Stimulated activated CD4-positive, alpha-beta T cell treated with anti-CD3 and anti-CD28 coated beads, Interleukin-1b, Interleukin-23, amount 100 ng/mL, for 24 hours (primary cell): ENCODE measurements around the gene SIRT5.
A peak's percentile ranks its signal among the peaks of the same experiment; 100 is the strongest.

ENCODE experiments used
- DNase-seq, 4 experiments: peaks; one replicate each; pipeline ENCODE4 v3.0.0-alpha.2; 2020; ENCODE audit warnings: low read depth in 4 of 4, low spot score in 1 of 4

The SIRT5 gene

GRCh38 chr6:13574571-13575376 is at the start of gene SIRT5:
Gene SIRT5 (plus strand): TSS chr6:13574601. CDS start chr6:13584111, 9,510 bp downstream.
- peak; percentile 37 to 74 (median 56) for DNase-seq

DNA sequence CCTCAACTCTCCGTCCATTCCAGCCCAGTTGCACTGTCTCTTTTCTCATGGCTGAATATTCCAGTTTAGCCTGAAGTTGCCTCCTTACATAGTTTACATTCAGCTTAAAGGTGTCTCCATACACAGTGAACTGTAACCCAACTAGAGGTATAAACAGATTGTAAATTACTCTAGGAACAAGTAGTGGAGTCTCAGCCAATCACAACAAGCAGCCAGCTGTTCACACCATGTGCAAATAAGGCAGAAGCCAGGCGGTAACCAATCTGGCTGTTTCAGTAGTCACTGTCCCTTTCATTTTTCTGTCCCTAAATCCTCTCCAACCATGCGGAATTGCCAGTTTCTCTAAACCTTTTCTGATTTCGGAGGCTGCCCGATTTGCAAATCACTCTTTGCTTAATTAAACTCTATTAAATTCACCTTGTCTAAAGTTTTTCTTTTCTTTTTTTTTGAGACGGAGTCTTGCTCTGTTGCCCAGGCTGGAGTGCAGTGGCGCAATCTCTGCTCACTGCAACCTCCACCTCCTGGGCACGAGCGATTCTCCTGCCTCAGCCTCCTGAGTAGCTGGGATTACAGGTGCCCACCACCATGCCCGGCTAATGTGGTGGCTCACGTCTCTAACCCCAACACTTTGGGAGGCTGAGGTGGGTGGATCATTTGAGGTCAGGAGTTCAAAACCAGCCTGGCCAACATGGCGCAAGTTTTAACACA is 49.4 kb upstream of the SIRT5 start:
- no peak for DNase-seq

GRCh38 chr6:13526357-13526726 is 48.1 kb upstream of the SIRT5 start:
- no peak for DNase-seq

DNA sequence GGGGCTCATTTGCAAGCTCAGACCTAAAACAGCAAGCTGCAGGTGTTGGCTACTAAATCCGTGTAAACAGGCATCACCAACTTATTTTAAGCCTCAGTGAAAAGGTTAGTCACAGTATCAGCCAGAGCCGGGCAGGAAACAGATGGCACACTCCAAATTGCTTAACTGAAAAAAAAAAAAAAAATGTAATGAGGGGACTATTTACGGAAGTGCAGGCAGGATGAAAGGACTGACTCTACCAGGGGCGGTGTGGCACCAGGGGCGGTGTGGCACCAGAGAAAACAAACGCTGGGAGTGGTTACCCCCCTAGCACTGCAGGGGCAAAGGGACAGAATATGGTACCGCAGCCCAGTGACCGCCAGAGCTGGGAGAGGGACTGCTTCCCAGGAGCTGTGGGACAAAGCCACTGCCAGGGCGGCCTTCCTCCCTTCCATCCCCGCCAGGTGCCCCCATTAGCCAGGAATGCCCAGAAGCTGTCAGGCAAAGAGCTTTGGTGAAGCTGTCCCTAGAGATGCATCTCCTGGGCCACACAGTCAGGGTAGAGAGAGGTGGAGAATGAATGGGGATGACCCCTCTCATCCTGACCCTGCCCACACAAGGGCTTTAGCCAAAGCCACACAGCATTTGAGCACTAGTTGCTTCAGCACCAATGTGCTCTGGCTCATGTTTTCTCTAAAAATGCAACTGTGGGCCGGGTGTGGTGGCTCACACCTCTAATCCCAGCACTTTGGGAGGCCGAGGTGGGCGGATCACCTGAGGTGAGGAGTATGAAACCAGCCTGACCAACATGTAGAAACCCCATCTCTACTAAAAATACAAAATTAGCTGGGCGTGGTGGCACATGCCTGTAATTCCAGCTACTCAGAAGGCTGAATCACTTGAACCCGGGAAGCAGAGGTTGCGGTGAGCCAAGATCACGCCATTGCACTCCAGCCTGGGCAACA is 47.4 kb upstream of the SIRT5 start:
- peak in 1 of 4 experiments; percentile 2 for DNase-seq

GRCh38 chr6:13527671-13528056 is 46.7 kb upstream of the SIRT5 start:
- no peak for DNase-seq

DNA sequence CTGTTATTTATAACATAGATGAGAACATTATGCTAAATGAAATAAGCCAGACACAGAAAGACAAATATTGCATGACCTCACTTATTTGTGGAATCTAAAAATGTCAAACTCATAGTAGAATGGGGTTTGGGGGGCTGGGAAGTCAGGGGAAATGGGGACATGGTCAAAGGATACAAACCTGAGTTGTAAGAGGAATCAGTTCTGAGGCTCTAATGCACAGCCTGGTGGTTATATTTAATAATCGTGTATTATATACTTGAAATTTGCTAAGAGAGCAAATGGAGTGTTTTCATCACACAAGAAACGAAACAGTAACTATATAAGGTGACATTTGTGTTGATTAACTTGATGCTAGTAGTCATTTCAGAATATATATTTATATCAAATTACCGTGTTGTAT is 46.2 kb upstream of the SIRT5 start:
- no peak for DNase-seq

GRCh38 chr6:13528777-13529343 is 45.5 kb upstream of the SIRT5 start:
- no peak for DNase-seq

GRCh38 chr6:13531956-13532355 is 42.4 kb upstream of the SIRT5 start:
- DNase-seq, result no peak

DNA sequence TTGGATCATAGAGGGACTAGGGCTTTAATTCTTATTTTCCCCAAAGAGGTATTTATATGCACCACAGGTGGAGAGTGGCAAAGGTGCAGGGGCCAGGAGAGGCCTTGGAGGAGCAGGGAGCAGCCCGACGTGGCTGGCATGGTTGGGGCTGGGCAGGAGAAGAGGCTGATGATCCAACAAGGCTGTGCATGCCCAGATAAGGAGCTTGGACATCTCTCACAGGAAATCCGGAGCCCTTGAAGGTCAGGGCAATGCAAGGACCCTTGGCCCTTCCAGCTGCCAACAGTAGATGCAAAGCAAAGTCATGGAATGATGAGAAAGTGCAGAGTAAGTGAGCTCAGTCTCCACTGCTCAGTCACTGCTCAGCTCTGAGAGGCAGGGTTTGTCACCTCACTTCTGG is 39.9 kb upstream of the SIRT5 start:
- no peak for DNase-seq

- DNase-seq, result no peak
These were observed 39.1 kb upstream of the SIRT5 start for GRCh38 chr6:13535306-13535705.

DNA sequence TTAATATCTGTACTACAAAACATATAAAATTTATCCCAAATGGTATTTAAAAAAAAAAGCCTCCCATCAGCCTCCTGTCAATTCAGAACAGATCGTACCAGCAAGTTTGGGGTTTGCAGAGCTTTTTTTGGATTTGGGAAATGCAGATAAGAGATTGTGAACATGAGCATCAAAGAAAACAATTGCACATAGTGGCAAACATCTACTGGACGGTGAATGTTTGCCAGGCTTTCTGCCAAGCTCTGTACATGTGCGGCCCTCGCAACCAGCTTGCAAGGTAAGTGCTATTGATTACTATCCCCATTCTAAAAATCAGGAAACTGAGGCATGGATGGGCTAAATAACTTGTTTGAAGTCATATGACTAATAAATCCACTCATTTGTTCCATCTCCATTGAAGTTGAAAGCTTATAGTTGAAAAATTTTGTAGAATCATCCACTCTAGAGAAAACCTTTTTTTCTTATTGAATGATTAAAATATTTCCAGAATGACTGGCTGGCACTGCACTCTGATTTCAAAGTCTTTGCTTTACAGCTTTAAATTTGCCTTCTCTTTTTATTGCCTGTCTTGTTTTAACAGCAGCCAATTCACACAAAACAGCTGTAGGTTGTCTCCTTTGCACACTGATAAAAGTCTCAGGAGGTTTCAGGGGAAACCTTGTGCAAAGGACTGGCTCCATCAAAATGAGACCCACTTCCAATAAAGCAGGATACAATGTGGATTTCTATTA is 37.4 kb upstream of the SIRT5 start:
- no peak for DNase-seq

GRCh38 chr6:13537527-13537897 is 36.9 kb upstream of the SIRT5 start:
- no peak for DNase-seq

DNA sequence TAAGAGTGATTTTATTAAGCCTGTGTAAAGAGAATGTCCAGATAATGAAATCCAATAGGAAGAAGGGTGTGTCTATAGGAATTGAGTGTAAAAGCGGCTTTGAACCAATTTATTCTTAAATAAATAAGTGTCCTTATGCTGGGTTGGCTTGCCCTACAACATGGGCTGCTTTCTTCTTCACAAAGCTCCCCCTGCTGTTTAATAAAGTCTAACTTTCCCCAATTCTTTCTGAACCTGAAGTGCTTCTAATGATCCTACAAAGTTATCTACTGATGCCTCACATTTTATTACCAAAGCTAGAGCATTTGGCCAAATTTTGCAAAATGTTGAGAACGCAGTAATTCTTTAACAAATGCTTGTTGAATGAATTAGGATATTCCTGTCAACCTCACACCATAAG is 36.3 kb upstream of the SIRT5 start:
- no peak for DNase-seq

GRCh38 chr6:13538600-13538999 is 35.8 kb upstream of the SIRT5 start:
- no peak for DNase-seq

GRCh38 chr6:13539572-13539971 is 34.8 kb upstream of the SIRT5 start:
- no peak for DNase-seq

DNA sequence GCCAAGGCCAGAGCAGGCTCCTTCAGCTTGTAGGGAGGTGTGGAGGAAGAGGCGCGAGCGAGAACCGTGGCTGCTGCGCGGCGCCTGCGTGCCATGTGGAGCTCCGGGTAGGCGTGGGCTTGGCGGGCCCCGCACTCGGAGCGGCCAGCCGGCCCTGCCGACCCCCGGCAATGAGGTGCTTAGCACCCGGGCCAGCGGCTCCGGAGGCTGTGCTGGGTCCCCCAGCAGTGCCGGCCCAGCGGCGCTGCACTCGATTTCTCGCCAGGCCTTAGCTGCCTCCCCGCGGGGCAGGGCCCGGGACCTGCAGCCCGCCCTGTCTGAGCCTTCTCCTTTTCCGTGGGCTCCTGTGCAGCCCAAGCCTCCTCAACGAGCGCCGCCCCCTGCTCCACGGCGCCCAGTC is 32.9 kb upstream of the SIRT5 start:
- DNase-seq, result no peak

DNA sequence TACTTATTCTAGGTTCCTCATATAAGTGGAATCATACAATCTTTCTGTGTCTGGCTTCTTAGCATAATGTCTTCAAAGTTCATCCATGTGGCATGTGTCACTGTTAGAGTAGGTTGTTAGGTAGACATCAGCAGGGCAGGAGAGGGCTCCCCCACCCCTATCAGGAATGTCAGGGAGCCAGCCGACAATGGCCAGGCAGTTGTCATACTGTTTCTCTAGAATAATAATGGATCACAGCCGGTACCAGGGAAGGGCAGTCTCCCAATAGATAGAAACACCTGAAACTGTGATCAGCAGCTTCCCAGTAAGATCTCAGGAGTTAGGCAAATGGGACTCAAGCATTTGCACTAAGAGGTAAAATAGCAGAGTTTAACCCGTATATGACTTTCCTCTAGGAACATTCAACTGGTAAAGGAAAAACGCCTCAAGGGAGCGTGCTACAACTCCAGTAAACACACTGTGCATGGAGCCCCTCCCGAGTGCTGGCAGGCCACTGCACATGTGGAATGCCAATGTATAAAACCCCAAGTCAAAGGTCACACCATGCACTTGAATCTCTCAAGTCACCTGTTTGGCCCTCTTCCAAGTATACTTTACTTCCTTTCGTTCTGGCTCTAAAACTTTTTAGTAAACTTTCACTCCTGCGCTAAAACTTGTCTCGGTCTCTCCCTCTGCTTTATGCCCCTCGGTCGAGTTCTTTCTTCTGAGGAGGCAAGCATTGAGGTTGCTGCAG is 29.8 kb upstream of the SIRT5 start:
- DNase-seq, result no peak

DNA sequence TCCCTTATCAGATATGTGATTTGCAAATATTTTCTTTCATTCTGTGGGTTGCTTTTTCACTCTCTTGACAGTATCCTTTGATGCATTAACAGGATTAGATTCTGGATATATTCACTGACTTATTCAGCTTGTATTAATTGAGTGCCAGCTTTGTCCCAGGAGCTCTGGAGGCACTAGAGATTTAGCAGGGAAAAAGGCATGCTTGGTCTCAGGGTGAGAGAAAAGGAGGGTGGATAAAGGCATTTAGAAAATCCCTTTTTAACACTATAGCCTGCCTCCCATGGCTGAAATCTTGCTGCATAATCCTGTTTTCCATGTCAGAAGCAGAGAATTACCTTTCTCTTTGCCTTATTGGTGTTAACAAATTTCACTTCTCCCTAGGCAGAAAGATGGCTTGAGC is 28.5 kb upstream of the SIRT5 start:
- no peak for DNase-seq

- DNase-seq, result no peak
These were observed 25.7 kb upstream of the SIRT5 start for GRCh38 chr6:13548500-13549210.
